ENCODE data around the gene APBA2.
A peak's percentile ranks its signal among the peaks of the same experiment; 100 is the strongest.
"Not testable (repeated sequence)": the region's sequence is repeated elsewhere in the genome, so short reads cannot be mapped to it uniquely, and the experiment has no call there.

The APBA2 gene

GRCh38 chr15:28886431-28887338, 911 bp downstream of the APBA2 start:
- Histone ChIP-seq H3K27me3 (ENCODE audit: low read depth) (no peaks in the 10 kb centered on the region), H3K36me3 (replicated peaks) (no peaks in the 10 kb centered on the region), H3K4me3 (peak overlapping the region; percentile 52), H3K4me1 (peaks cover 10% of the 10 kb centered on the region), H3K9me3 (no peaks in the 10 kb centered on the region)
- in situ Hi-C loops (cut with MboI; ENCODE audit: low sequenced_read_pairs) = no loop called here
- peak in 1 of 2 experiments; percentile 22 for DNase-seq (ENCODE audit: low spot score in 2 of 2)

GRCh38 chr15:28887339-28888174, 1.8 kb downstream of the APBA2 start:
- H3K27me3 ChIP-seq (ENCODE audit: low read depth) = no peaks in the 10 kb centered on the region
- in situ Hi-C loops (cut with MboI; ENCODE audit: low sequenced_read_pairs) = no loop called here
- H3K4me1 ChIP-seq = peaks cover 10% of the 10 kb centered on the region
- H3K4me3 ChIP-seq = peak overlapping the region; percentile 52
- DNase-seq (ENCODE audit: low spot score in 2 of 2) = peak in 1 of 2 experiments; percentile 41
- no peaks in the 10 kb centered on the region for H3K9me3 ChIP-seq
- H3K36me3 ChIP-seq (replicated peaks) = no peaks in the 10 kb centered on the region

- no peak overlapping the region for H3K4me3 ChIP-seq
- in situ Hi-C loops (cut with MboI; ENCODE audit: low sequenced_read_pairs) = no loop called here
- no peaks in the 10 kb centered on the region for H3K36me3 ChIP-seq (replicated peaks)
- H3K4me1 ChIP-seq = peaks cover 10% of the 10 kb centered on the region
- H3K9me3 ChIP-seq = no peaks in the 10 kb centered on the region
- DNase-seq (ENCODE audit: low spot score in 2 of 2) = no peak
- no peaks in the 10 kb centered on the region for H3K27me3 ChIP-seq (ENCODE audit: low read depth)
These were observed 2.6 kb downstream of the APBA2 start for GRCh38 chr15:28888302-28888894.

GRCh38 chr15:28888900-28889299, 3.1 kb downstream of the APBA2 start:
- Histone ChIP-seq H3K27me3 (ENCODE audit: low read depth) (no peaks in the 10 kb centered on the region), H3K36me3 (replicated peaks) (no peaks in the 10 kb centered on the region), H3K4me1 (peaks cover 10% of the 10 kb centered on the region), H3K4me3 (no peak overlapping the region), H3K9me3 (no peaks in the 10 kb centered on the region)
- in situ Hi-C loops (cut with MboI; ENCODE audit: low sequenced_read_pairs) = no loop called here
- no peak for DNase-seq (ENCODE audit: low spot score in 2 of 2)

- Histone ChIP-seq H3K27me3 (ENCODE audit: low read depth) (no peaks in the 10 kb centered on the region), H3K36me3 (replicated peaks) (no peaks in the 10 kb centered on the region), H3K9me3 (no peaks in the 10 kb centered on the region), H3K4me1 (peaks cover 10% of the 10 kb centered on the region), H3K4me3 (no peak overlapping the region)
- in situ Hi-C loops (cut with MboI; ENCODE audit: low sequenced_read_pairs) = no loop called here
- DNase-seq (ENCODE audit: low spot score in 2 of 2) = no peak
These were observed 3.6 kb downstream of the APBA2 start for GRCh38 chr15:28889346-28889745.

- H3K4me3 ChIP-seq; H3K27me3 ChIP-seq (ENCODE audit: low read depth); in situ Hi-C loops (cut with MboI; ENCODE audit: low sequenced_read_pairs); DNase-seq (ENCODE audit: low spot score in 2 of 2); H3K9me3 ChIP-seq; H3K36me3 ChIP-seq (replicated peaks): not testable (repeated sequence)
- H3K4me1 ChIP-seq = peaks cover 10% of the 10 kb centered on the region
These were observed 4.1 kb downstream of the APBA2 start for GRCh38 chr15:28889871-28890270.

GRCh38 chr15:28890291-28890690, 4.5 kb downstream of the APBA2 start:
- H3K9me3 ChIP-seq; H3K36me3 ChIP-seq (replicated peaks); H3K27me3 ChIP-seq (ENCODE audit: low read depth); DNase-seq (ENCODE audit: low spot score in 2 of 2); H3K4me1 ChIP-seq; H3K4me3 ChIP-seq; in situ Hi-C loops (cut with MboI; ENCODE audit: low sequenced_read_pairs): not testable (repeated sequence)

GRCh38 chr15:28890711-28891495, 5.1 kb downstream of the APBA2 start:
- Histone ChIP-seq H3K36me3 (replicated peaks) (no peaks in the 10 kb centered on the region), H3K9me3 (no peaks in the 10 kb centered on the region), H3K27me3 (ENCODE audit: low read depth) (no peaks in the 10 kb centered on the region), H3K4me3 (no peak overlapping the region), H3K4me1 (0 out of 2 replicates have a peak, but pooled peaks cover 6% of the 10 kb centered on the region)
- no peak for DNase-seq (ENCODE audit: low spot score in 2 of 2)
- in situ Hi-C loops (cut with MboI; ENCODE audit: low sequenced_read_pairs) = no loop called here

- no peak for DNase-seq (ENCODE audit: low spot score in 2 of 2)
- Histone ChIP-seq H3K27me3 (ENCODE audit: low read depth) (no peaks in the 10 kb centered on the region), H3K4me1 (0 out of 2 replicates have a peak, but pooled peaks cover 6% of the 10 kb centered on the region), H3K4me3 (no peak overlapping the region), H3K36me3 (replicated peaks) (no peaks in the 10 kb centered on the region), H3K9me3 (0 out of 2 replicates have a peak, but pooled peaks cover 3% of the 10 kb centered on the region)
- in situ Hi-C loops (cut with MboI; ENCODE audit: low sequenced_read_pairs) = no loop called here
These were observed 5.8 kb downstream of the APBA2 start for GRCh38 chr15:28891588-28891987.

GRCh38 chr15:28892789-28893610, 7.2 kb downstream of the APBA2 start:
- in situ Hi-C loops (cut with MboI; ENCODE audit: low sequenced_read_pairs) = no loop called here
- H3K4me1 ChIP-seq = no peaks in the 10 kb centered on the region
- H3K4me3 ChIP-seq = no peak overlapping the region
- H3K27me3 ChIP-seq (ENCODE audit: low read depth) = no peaks in the 10 kb centered on the region
- DNase-seq (ENCODE audit: low spot score in 2 of 2) = no peak
- no peaks in the 10 kb centered on the region for H3K36me3 ChIP-seq (replicated peaks)
- H3K9me3 ChIP-seq = 0 out of 2 replicates have a peak, but pooled peaks cover 3% of the 10 kb centered on the region

GRCh38 chr15:28894631-28895030, 8.9 kb downstream of the APBA2 start:
- 0 out of 2 replicates have a peak, but pooled peaks cover 3% of the 10 kb centered on the region for H3K9me3 ChIP-seq
- no peak overlapping the region for H3K4me3 ChIP-seq
- no peaks in the 10 kb centered on the region for H3K4me1 ChIP-seq
- in situ Hi-C loops (cut with MboI; ENCODE audit: low sequenced_read_pairs) = no loop called here
- DNase-seq (ENCODE audit: low spot score in 2 of 2) = no peak
- H3K27me3 ChIP-seq (ENCODE audit: low read depth) = no peaks in the 10 kb centered on the region
- no peaks in the 10 kb centered on the region for H3K36me3 ChIP-seq (replicated peaks)

- Histone ChIP-seq H3K9me3 (0 out of 2 replicates have a peak, but pooled peaks cover 3% of the 10 kb centered on the region), H3K4me3 (no peak overlapping the region), H3K27me3 (ENCODE audit: low read depth) (no peaks in the 10 kb centered on the region), H3K4me1 (no peaks in the 10 kb centered on the region), H3K36me3 (replicated peaks) (no peaks in the 10 kb centered on the region)
- DNase-seq (ENCODE audit: low spot score in 2 of 2) = no peak
- in situ Hi-C loops (cut with MboI; ENCODE audit: low sequenced_read_pairs) = no loop called here
These were observed 9.4 kb downstream of the APBA2 start for GRCh38 chr15:28895146-28895545.
